ENCODE measurements around the gene PDPN.

DNA sequence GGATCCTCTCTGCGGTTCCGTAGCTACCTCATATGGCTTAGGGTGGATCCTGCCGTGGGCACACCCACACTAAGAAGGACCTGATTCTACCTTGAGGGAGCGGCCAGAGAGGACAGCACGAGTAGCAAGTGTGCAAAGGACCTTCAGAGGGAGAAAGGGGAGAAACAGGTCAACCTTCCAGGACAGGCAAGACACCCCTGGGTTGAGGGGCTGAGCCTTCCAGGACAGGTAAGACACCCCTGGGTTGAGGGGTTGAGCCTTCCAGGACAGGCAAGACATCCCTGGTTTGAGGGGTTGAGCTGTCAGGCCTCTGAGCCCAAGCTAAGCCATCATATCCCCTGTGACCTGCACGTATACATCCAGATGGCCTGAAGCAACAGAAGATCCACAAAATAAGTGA is 23.1 kb upstream of the PDPN start:
- TF ChIP-seq, protein P1, sequence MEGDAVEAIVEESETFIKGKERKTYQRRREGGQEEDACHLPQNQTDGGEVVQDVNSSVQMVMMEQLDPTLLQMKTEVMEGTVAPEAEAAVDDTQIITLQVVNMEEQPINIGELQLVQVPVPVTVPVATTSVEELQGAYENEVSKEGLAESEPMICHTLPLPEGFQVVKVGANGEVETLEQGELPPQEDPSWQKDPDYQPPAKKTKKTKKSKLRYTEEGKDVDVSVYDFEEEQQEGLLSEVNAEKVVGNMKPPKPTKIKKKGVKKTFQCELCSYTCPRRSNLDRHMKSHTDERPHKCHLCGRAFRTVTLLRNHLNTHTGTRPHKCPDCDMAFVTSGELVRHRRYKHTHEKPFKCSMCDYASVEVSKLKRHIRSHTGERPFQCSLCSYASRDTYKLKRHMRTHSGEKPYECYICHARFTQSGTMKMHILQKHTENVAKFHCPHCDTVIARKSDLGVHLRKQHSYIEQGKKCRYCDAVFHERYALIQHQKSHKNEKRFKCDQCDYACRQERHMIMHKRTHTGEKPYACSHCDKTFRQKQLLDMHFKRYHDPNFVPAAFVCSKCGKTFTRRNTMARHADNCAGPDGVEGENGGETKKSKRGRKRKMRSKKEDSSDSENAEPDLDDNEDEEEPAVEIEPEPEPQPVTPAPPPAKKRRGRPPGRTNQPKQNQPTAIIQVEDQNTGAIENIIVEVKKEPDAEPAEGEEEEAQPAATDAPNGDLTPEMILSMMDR (IDR thresholded peaks at IDR 0.05 in 8 of 11, conservative IDR thresholded peaks at IDR 0.05 in 3 of 11), result no peak
- TF ChIP-seq POLR2A (IDR thresholded peaks at IDR 0.05), result no peak
